Stimulated activated naive B cell treated with anti-CD40 and anti-IgM and Interleukin-4, amounts not matched to agents 10 μg/mL and 1 μg/mL and 100 μg/mL, for 72 hours (primary cell): Measurements from ENCODE around the gene YTHDF1.
"Not testable (repeated sequence)": the region's sequence is repeated elsewhere in the genome, so short reads cannot be mapped to it uniquely, and the experiment has no call there.

Experiments
- ATAC-seq, 2 donors: fragments of 150-1000 bp; cut with Tn5 transposase; replicated peaks; 2 replicates each; pipeline ENCODE4 v1.10.0; 2021; ENCODE audit warnings: moderate library complexity in 1 of 2
- DNase-seq: peaks from one replicate; pipeline ENCODE4 v3.0.0; 2021
- H3K27ac Mint-ChIP-seq: one replicate; pipeline ENCODE4 v1.8.0; 2022; ENCODE audit warnings: mild to moderate bottlenecking, mixed read lengths
- H3K27me3 Mint-ChIP-seq, 2 donors: one replicate each; pipeline ENCODE4 v1.8.0; 2022; ENCODE audit warnings: mixed read lengths in 2 of 2
- H3K36me3 Mint-ChIP-seq, 2 donors: one replicate each; pipeline ENCODE4 v1.8.0; 2022; ENCODE audit warnings: mixed read lengths in 2 of 2, mild to moderate bottlenecking in 1 of 2
- H3K4me1 Mint-ChIP-seq, 2 donors: one replicate each; pipeline ENCODE4 v1.8.0; 2022; ENCODE audit warnings: mixed read lengths in 2 of 2, mild to moderate bottlenecking in 1 of 2
- H3K4me3 Mint-ChIP-seq, 2 donors: one replicate each; pipeline ENCODE4 v1.8.0; 2022; ENCODE audit warnings: mild to moderate bottlenecking in 2 of 2, mixed read lengths in 2 of 2, moderate library complexity in 1 of 2
- H3K9me3 Mint-ChIP-seq, 2 donors: one replicate each; pipeline ENCODE4 v1.8.0; 2022; ENCODE audit warnings: mixed read lengths in 2 of 2, mild to moderate bottlenecking in 1 of 2

Gene YTHDF1

DNA sequence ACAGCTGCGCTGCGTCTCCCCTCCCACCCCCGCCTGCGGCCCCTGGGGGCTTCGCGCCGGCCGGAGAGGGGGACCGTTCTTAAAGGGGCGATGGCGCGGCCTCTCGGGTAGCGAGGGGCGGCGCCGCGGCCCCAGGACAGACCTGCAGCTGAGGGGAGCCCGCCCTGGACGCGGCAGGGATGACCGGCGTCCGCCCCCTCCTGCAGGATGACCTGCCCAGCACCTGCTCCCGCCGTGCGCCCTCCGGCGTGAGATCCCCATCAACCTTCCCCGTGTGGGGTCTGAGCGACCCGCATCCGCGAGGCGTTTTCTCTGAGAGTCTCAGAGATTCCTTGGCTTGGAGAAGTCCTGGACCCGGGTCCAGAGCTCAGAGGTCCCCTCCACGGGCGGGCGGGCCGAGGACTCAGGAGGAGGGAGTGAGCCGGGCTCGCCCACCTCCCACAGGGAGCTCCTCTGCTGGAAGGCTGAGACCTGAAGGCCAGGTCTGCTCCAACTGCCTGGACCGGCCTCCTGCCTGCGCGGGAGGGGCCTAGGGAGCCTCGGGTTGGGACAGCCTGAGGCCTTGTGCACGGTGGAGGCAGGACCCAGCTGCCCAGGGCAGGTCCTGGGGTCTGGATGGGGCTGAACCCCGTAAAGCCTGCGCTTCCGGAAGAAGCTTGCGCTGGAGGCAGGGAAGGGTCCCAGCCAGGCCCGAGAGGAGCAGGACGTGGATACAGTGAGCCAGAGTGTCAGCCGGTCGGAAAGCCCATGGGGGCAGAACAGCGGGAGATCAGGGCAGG is 38.9 kb upstream of the YTHDF1 start:
- no peak for ATAC-seq
- Mint-ChIP-seq H3K36me3 (no peaks in the 10 kb centered on the region), H3K4me1 (peaks cover 13 to 22% of the 10 kb centered on the region in 2 donors), H3K27me3 (peaks cover 68 to 88% of the 10 kb centered on the region in 2 donors), H3K27ac (no peak overlapping the region), H3K9me3 (no peaks in the 10 kb centered on the region), H3K4me3 (peak overlapping the region; percentile 49 to 61)
- no peak for DNase-seq

DNA sequence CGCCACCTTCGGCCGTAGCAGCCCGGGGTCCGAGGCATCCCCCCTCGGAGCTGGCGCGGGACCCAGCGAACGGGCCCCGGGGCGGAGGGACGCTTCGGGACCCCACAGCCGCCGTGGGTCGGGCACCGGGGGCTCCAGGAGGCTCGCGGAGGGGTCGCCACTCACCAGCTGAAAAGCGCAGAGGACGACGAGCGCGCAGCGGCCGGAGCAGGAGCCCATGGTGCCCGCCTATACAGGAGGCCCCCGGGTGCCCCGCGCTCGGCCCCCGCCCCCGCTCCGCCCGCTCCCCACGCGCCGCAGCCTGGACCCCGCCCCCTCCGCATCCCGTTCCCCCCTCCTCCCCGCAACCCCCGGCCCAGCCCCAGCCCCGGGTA is 38.3 kb upstream of the YTHDF1 start, which contains the start of gene NKAIN4:
Gene NKAIN4 (minus strand): TSS at position 232 of the 374 bp plus-strand sequence. CDS start 13 bp downstream, at position 219.
- Mint-ChIP-seq H3K27me3 (peaks cover 71 to 88% of the 10 kb centered on the region in 2 donors), H3K36me3 (no peaks in the 10 kb centered on the region), H3K27ac (no peak within 1 kb of the TSS), H3K9me3 (no peaks in the 10 kb centered on the region), H3K4me3 (peak within 1 kb of the TSS; percentile 49 to 61), H3K4me1 (peaks cover 15 to 25% of the 10 kb centered on the region in 2 donors)
- ATAC-seq (no peak), DNase-seq (no peak)

GRCh38 chr20:63253438-63254231 is 37.7 kb upstream of the YTHDF1 start:
- DNase-seq (no peak), ATAC-seq (peak in 1 of 2 donors; percentile 31)
- Mint-ChIP-seq H3K9me3 (no peaks in the 10 kb centered on the region), H3K27me3 (peaks cover 73 to 89% of the 10 kb centered on the region in 2 donors), H3K4me3 (peak overlapping the region in 1 of 2 donors; percentile 33), H3K27ac (no peak overlapping the region), H3K4me1 (peaks cover 16 to 30% of the 10 kb centered on the region in 2 donors), H3K36me3 (no peaks in the 10 kb centered on the region)

GRCh38 chr20:63253065-63253437 is 37.1 kb upstream of the YTHDF1 start:
- DNase-seq, result no peak
- Mint-ChIP-seq H3K4me3 (peak overlapping the region in 1 of 2 donors; percentile 33), H3K27ac (no peak overlapping the region), H3K36me3 (no peaks in the 10 kb centered on the region), H3K9me3 (no peaks in the 10 kb centered on the region), H3K4me1 (peaks cover 18 to 30% of the 10 kb centered on the region in 2 donors), H3K27me3 (peaks cover 74 to 88% of the 10 kb centered on the region in 2 donors)
- ATAC-seq, result no peak

DNA sequence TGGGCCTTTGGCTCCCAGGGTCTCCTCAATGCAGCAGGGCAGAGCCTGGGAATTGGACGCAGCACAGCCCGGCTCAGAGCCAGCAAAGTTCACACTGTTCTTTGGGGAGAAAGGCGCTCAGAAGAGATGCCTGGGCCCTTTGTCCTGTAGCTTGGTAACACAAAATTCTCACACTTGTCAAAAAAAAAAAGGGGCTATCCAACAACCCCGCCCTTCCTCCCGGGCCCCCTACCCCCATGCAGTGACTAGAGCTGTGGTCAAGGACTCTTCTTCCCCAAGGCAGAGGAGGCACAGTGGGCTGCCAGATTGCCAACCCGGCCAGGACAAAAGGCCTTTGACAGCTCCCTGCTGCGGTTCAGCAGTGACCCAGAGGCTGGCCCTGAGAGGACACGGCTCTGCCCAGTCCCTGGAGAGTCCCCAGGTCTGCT is 36.4 kb upstream of the YTHDF1 start:
- DNase-seq, result no peak
- peaks cover 75 to 88% of the 10 kb centered on the region in 2 donors for H3K27me3 Mint-ChIP-seq
- peaks cover 18 to 30% of the 10 kb centered on the region in 2 donors for H3K4me1 Mint-ChIP-seq
- no peaks in the 10 kb centered on the region for H3K9me3 Mint-ChIP-seq
- H3K4me3 Mint-ChIP-seq, result no peak overlapping the region
- no peak for ATAC-seq
- no peaks in the 10 kb centered on the region for H3K36me3 Mint-ChIP-seq
- no peak overlapping the region for H3K27ac Mint-ChIP-seq

GRCh38 chr20:63251350-63251749 is 35.4 kb upstream of the YTHDF1 start:
- not testable (repeated sequence) for H3K9me3 Mint-ChIP-seq, DNase-seq, H3K36me3 Mint-ChIP-seq, H3K27ac Mint-ChIP-seq, H3K4me3 Mint-ChIP-seq, ATAC-seq
- Mint-ChIP-seq H3K27me3 (peaks cover 66 to 87% of the 10 kb centered on the region in 2 donors), H3K4me1 (peaks cover 18 to 30% of the 10 kb centered on the region in 2 donors)

GRCh38 chr20:63249891-63250290 is 34.0 kb upstream of the YTHDF1 start:
- ATAC-seq (no peak), DNase-seq (no peak)
- Mint-ChIP-seq H3K9me3 (no peaks in the 10 kb centered on the region), H3K4me1 (peaks cover 18 to 30% of the 10 kb centered on the region in 2 donors), H3K27ac (no peak overlapping the region), H3K36me3 (no peaks in the 10 kb centered on the region), H3K4me3 (no peak overlapping the region), H3K27me3 (peaks cover 60 to 87% of the 10 kb centered on the region in 2 donors)

DNA sequence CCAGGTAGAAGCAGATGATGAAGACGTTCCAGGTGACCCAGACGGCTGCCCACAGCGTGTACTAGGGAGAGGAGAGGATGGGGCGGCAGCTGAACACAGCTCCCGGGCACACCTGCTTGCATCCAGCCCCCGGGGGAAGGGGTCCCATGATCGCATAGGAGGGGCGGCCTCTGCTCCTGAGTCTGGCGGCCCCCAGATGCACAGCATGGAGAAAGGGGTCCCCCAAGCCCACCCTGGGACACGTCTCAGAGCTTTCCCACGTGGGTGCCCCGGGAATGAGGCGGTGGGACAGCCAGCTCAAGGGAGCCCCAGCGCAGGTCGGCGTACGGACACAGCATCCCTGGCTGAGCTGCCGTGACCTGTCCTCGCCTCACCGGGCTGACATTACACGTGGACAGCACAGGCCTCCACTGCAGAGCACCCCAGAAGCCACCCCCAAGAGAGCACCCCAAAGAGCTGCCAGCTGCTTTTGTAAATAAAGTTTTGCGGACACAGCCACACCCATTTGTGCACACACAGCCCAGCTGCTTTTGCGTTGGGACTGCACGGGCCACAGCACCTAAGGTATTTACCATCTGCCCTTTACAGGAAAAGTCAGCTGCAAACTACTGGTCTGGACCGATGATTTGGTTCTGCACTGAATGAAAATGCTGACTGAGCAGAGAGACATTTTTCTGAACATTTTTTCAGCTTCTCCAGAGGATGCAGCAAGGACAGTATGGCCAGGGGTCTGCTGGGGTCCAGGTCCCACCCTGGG is 33.1 kb upstream of the YTHDF1 start:
- no peak overlapping the region for H3K27ac Mint-ChIP-seq
- H3K36me3 Mint-ChIP-seq, result no peaks in the 10 kb centered on the region
- no peak for DNase-seq
- H3K4me1 Mint-ChIP-seq, result peaks cover 16 to 30% of the 10 kb centered on the region in 2 donors
- H3K4me3 Mint-ChIP-seq, result no peak overlapping the region
- no peak for ATAC-seq
- H3K27me3 Mint-ChIP-seq, result peaks cover 62 to 91% of the 10 kb centered on the region in 2 donors
- H3K9me3 Mint-ChIP-seq, result no peaks in the 10 kb centered on the region

DNA sequence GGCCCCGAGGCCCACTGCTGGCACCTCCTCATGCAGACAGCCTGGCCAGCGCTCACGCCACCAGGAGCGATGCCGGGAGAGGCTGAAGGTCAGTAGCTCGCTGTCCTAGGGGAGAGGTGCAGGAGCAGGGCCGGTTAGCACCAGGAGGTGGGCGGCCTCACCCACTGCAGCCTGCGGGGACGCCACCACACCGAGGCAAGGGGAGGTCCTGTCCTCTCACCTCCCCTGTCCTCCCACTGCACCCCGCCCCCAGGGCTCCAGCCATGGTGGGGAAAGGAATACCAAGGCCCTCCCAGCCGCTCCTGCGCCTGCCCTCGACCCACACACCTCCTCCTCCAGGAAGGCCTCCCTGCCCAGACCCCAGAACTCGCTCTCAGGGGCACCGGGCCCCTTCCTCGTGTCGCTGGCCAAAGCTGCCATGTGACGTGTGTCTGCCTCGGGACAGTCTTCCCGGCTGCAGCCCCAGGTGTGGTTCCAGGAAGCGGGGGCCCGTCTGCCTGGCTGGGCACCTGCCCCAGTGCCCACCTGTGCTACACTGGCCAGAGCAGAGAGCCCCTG is 31.8 kb upstream of the YTHDF1 start:
- H3K4me1 Mint-ChIP-seq, result peaks cover 11 to 19% of the 10 kb centered on the region in 2 donors
- H3K9me3 Mint-ChIP-seq, result no peaks in the 10 kb centered on the region
- no peak for DNase-seq
- no peak for ATAC-seq
- H3K4me3 Mint-ChIP-seq, result no peak overlapping the region
- H3K27me3 Mint-ChIP-seq, result peaks cover 62 to 88% of the 10 kb centered on the region in 2 donors
- H3K36me3 Mint-ChIP-seq, result no peaks in the 10 kb centered on the region
- H3K27ac Mint-ChIP-seq, result no peak overlapping the region

DNA sequence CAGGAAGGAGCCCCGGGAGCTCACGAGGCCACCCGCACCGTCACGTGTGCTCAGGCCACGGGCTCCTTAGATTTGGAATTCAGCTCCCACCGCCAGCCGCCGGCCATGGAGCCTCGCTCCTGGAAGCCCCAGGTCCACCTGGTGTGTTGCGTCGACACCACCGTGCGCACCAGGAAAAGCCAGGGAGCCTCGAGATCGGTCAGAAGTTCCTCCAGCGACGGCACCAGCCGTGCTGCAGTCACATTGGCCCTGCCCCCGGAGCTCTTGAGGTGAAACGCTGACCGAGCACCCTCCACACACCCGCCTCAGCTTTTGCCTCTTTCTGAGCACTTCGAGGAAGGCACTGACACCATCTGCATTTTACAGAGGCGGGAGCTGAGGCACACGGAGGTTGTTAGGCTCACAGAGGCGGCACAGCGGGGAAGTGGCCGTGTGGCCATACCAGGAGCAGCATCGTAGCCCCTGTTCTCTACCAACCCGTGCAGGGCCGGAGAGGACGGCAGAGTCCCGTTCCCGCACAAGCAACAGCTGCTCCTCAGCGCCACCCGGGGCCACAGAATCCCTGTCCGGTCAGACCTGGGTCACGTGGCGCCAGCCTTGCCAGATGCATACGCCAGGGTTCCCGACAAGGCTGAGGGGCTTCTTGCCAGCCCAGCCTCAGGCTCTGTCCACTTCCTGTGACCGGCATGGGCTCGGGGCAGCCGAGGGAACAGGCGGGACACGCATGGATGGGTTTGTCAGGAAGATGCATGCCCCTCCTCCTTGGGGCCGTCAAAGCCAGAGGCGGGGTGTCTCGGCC is 30.8 kb upstream of the YTHDF1 start:
- Mint-ChIP-seq H3K4me1 (peaks cover 9 to 16% of the 10 kb centered on the region in 2 donors), H3K36me3 (no peaks in the 10 kb centered on the region), H3K4me3 (no peak overlapping the region), H3K27ac (no peak overlapping the region), H3K27me3 (peaks cover 56 to 84% of the 10 kb centered on the region in 2 donors), H3K9me3 (no peaks in the 10 kb centered on the region)
- peak; percentile 18 to 34 for ATAC-seq
- no peak for DNase-seq

DNA sequence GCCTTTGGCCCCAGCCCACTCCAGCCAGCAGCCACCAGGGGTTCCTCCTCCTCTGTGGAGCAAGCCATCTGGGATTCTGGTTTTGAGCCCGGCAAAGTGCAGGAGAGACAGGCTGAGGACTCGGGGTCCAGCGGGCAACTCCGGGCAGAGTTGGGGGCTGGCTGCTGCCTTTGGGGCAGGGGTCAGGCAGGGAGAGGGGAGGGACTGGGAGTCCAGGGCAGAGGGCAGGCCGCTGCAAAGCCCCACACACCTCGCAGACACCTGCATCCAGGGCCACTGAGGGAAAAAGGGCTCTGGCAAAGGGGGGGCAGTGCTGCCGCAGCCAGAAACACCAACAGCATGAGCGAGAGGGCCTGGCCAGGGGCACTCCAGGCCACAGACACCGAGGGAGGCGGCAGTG is 28.5 kb upstream of the YTHDF1 start:
- H3K9me3 Mint-ChIP-seq, result no peaks in the 10 kb centered on the region
- H3K4me3 Mint-ChIP-seq, result no peak overlapping the region
- ATAC-seq, result no peak
- no peak for DNase-seq
- peaks cover 5 to 7% of the 10 kb centered on the region in 2 donors for H3K4me1 Mint-ChIP-seq
- peak overlapping the region; percentile 47 for H3K27ac Mint-ChIP-seq
- H3K27me3 Mint-ChIP-seq, result peaks cover 45 to 63% of the 10 kb centered on the region in 2 donors
- H3K36me3 Mint-ChIP-seq, result no peaks in the 10 kb centered on the region

DNA sequence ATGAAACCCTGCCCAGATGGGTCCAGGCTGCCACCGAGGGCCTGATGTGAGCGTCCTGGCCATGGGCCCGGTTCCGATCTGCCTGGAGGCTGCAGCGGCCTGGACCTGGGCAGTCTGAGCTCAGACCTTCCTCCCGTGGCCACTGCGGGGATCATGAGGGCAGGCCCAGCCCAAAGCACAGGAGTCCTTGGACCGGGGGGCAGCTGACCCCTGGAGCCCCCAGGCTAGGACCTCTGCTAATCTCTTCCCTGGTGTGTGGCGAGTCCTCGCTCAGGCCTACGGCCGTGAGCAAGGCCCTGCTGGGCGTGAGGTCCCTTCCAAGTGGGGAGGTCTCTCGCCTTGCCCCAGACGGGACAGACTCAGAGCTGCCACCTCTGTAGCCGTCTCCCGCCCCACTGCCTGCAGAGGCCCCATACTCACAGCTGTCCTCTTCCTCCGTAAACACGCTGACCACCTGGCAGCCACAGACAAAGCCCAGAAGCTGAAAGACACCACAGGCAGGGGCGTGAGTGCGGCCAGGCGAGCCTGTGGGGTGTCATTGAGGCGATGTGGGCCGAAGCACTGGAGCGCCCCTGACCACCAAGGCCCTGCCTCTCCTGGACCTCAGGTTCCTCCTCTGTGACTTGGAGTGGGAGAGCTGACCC is 27.8 kb upstream of the YTHDF1 start:
- Mint-ChIP-seq H3K9me3 (no peaks in the 10 kb centered on the region), H3K4me1 (peaks cover 0 to 3% of the 10 kb centered on the region in 2 donors), H3K4me3 (no peak overlapping the region), H3K36me3 (no peaks in the 10 kb centered on the region), H3K27me3 (peaks cover 37 to 55% of the 10 kb centered on the region in 2 donors), H3K27ac (no peak overlapping the region)
- DNase-seq (no peak), ATAC-seq (no peak)

GRCh38 chr20:63242736-63243135 is 26.8 kb upstream of the YTHDF1 start:
- Mint-ChIP-seq H3K4me3 (no peak overlapping the region), H3K27me3 (peaks cover 27 to 46% of the 10 kb centered on the region in 2 donors), H3K36me3 (no peaks in the 10 kb centered on the region), H3K4me1 (no peaks in the 10 kb centered on the region), H3K27ac (no peak overlapping the region), H3K9me3 (no peaks in the 10 kb centered on the region)
- DNase-seq (no peak), ATAC-seq (no peak)
